IPS-18a (cell line): Measurements from ENCODE around the gene CACNB4.
"Not testable (repeated sequence)": the region's sequence is repeated elsewhere in the genome, so short reads cannot be mapped to it uniquely, and the experiment has no call there.

Source experiments
- H3K27ac ChIP-seq: one replicate; pipeline ENCODE4 v1.5.1; 2013; ENCODE audit warnings: low read length
- H3K27me3 ChIP-seq: one replicate; pipeline ENCODE4 v1.6.1; 2013; ENCODE audit warnings: mild to moderate bottlenecking, low read length; ENCODE audit not compliant: control insufficient read depth, insufficient read depth
- H3K36me3 ChIP-seq: one replicate; pipeline ENCODE4 v1.6.1; 2013; ENCODE audit warnings: low read depth, low read length; ENCODE audit not compliant: control insufficient read depth
- H3K4me1 ChIP-seq: one replicate; pipeline ENCODE4 v1.6.1; 2013; ENCODE audit warnings: low read depth, low read length; ENCODE audit not compliant: control insufficient read depth
- H3K4me3 ChIP-seq: one replicate; pipeline ENCODE4 v1.5.1; 2013; ENCODE audit warnings: low read length
- H3K9ac ChIP-seq: one replicate; pipeline ENCODE4 v1.6.1; 2013; ENCODE audit warnings: mild to moderate bottlenecking, low read length, moderate library complexity
- H3K9me3 ChIP-seq: one replicate; pipeline ENCODE4 v1.6.1; 2013; ENCODE audit warnings: low read depth, low read length; ENCODE audit not compliant: control insufficient read depth

Gene CACNB4

GRCh38 chr2:152103271-152103670 lies 4.4 kb upstream of the CACNB4 start:
- Histone ChIP-seq H3K9me3 (no peaks in the 10 kb centered on the region), H3K9ac (no peak overlapping the region), H3K27me3 (peaks cover 34% of the 10 kb centered on the region), H3K27ac (no peak overlapping the region), H3K4me1 (peaks cover 3% of the 10 kb centered on the region), H3K36me3 (no peaks in the 10 kb centered on the region), H3K4me3 (no peak overlapping the region)

- no peak overlapping the region for H3K9ac ChIP-seq
- H3K27me3 ChIP-seq, result peaks cover 57% of the 10 kb centered on the region
- H3K9me3 ChIP-seq, result no peaks in the 10 kb centered on the region
- H3K4me3 ChIP-seq, result no peak overlapping the region
- no peak overlapping the region for H3K27ac ChIP-seq
- no peaks in the 10 kb centered on the region for H3K36me3 ChIP-seq
- peaks cover 11% of the 10 kb centered on the region for H3K4me1 ChIP-seq
These were observed 2.1 kb upstream of the CACNB4 start for GRCh38 chr2:152100961-152101360.

GRCh38 chr2:152099367-152100050 lies 665 bp upstream of the CACNB4 start:
- Histone ChIP-seq H3K4me3 (peak overlapping the region; percentile 84), H3K36me3 (no peaks in the 10 kb centered on the region), H3K4me1 (peaks cover 11% of the 10 kb centered on the region), H3K27ac (no peak overlapping the region), H3K9me3 (no peaks in the 10 kb centered on the region), H3K9ac (peak overlapping the region; percentile 51), H3K27me3 (peaks cover 70% of the 10 kb centered on the region)

GRCh38 chr2:152097801-152098495 lies 896 bp downstream of the CACNB4 start:
- Histone ChIP-seq H3K27me3 (peaks cover 70% of the 10 kb centered on the region), H3K9me3 (no peaks in the 10 kb centered on the region), H3K36me3 (no peaks in the 10 kb centered on the region), H3K4me1 (peaks cover 11% of the 10 kb centered on the region), H3K4me3 (peak overlapping the region; percentile 84), H3K9ac (no peak overlapping the region), H3K27ac (no peak overlapping the region)

- peak overlapping the region; percentile 84 for H3K4me3 ChIP-seq
- peaks cover 70% of the 10 kb centered on the region for H3K27me3 ChIP-seq
- H3K4me1 ChIP-seq, result peaks cover 11% of the 10 kb centered on the region
- no peaks in the 10 kb centered on the region for H3K9me3 ChIP-seq
- no peak overlapping the region for H3K27ac ChIP-seq
- H3K9ac ChIP-seq, result no peak overlapping the region
- no peaks in the 10 kb centered on the region for H3K36me3 ChIP-seq
These were observed 1.5 kb downstream of the CACNB4 start for GRCh38 chr2:152097290-152097800.

GRCh38 chr2:152095146-152095545 lies 3.7 kb downstream of the CACNB4 start:
- peaks cover 11% of the 10 kb centered on the region for H3K4me1 ChIP-seq
- no peaks in the 10 kb centered on the region for H3K36me3 ChIP-seq
- H3K9me3 ChIP-seq, result no peaks in the 10 kb centered on the region
- H3K27ac ChIP-seq, result no peak overlapping the region
- no peak overlapping the region for H3K9ac ChIP-seq
- peaks cover 54% of the 10 kb centered on the region for H3K27me3 ChIP-seq
- H3K4me3 ChIP-seq, result no peak overlapping the region

- Histone ChIP-seq H3K9ac (no peak overlapping the region), H3K36me3 (no peaks in the 10 kb centered on the region), H3K9me3 (no peaks in the 10 kb centered on the region), H3K27me3 (peaks cover 43% of the 10 kb centered on the region), H3K4me3 (no peak overlapping the region), H3K4me1 (peaks cover 7% of the 10 kb centered on the region), H3K27ac (no peak overlapping the region)
These were observed 4.8 kb downstream of the CACNB4 start for GRCh38 chr2:152094014-152094413.

- H3K4me3 ChIP-seq, result no peak overlapping the region
- H3K27ac ChIP-seq, result no peak overlapping the region
- H3K27me3 ChIP-seq, result peaks cover 38% of the 10 kb centered on the region
- H3K36me3 ChIP-seq, result no peaks in the 10 kb centered on the region
- peaks cover 7% of the 10 kb centered on the region for H3K4me1 ChIP-seq
- no peaks in the 10 kb centered on the region for H3K9me3 ChIP-seq
- H3K9ac ChIP-seq, result no peak overlapping the region
These were observed 5.4 kb downstream of the CACNB4 start for GRCh38 chr2:152093464-152093863.

GRCh38 chr2:152092095-152092494 lies 6.7 kb downstream of the CACNB4 start:
- Histone ChIP-seq H3K9me3 (no peaks in the 10 kb centered on the region), H3K36me3 (no peaks in the 10 kb centered on the region), H3K27me3 (peaks cover 24% of the 10 kb centered on the region), H3K27ac (no peak overlapping the region), H3K9ac (no peak overlapping the region), H3K4me3 (no peak overlapping the region), H3K4me1 (no peaks in the 10 kb centered on the region)

- H3K27ac ChIP-seq, H3K9ac ChIP-seq, H3K4me1 ChIP-seq, H3K9me3 ChIP-seq, H3K36me3 ChIP-seq, H3K4me3 ChIP-seq: not testable (repeated sequence)
- peaks cover 10% of the 10 kb centered on the region for H3K27me3 ChIP-seq
These were observed 8.1 kb downstream of the CACNB4 start for GRCh38 chr2:152090726-152091125.

GRCh38 chr2:152089238-152089637 lies 9.6 kb downstream of the CACNB4 start:
- Histone ChIP-seq H3K4me1 (no peaks in the 10 kb centered on the region), H3K9ac (no peak overlapping the region), H3K9me3 (no peaks in the 10 kb centered on the region), H3K4me3 (no peak overlapping the region), H3K36me3 (no peaks in the 10 kb centered on the region), H3K27ac (no peak overlapping the region), H3K27me3 (no peaks in the 10 kb centered on the region)

GRCh38 chr2:152088006-152088405 lies 10.8 kb downstream of the CACNB4 start:
- Histone ChIP-seq H3K9me3 (no peaks in the 10 kb centered on the region), H3K4me1 (no peaks in the 10 kb centered on the region), H3K36me3 (no peaks in the 10 kb centered on the region), H3K9ac (no peak overlapping the region), H3K27ac (no peak overlapping the region), H3K27me3 (no peaks in the 10 kb centered on the region), H3K4me3 (no peak overlapping the region)
